T1000 (cell line): ENCODE results near the gene NOTCH3.

ENCODE experiments used
- DNase-seq: peaks from one replicate; lab custom pipeline; 2025; ENCODE audit warnings: mixed read lengths; lab: John Stamatoyannopoulos, UW

Gene NOTCH3

DNA sequence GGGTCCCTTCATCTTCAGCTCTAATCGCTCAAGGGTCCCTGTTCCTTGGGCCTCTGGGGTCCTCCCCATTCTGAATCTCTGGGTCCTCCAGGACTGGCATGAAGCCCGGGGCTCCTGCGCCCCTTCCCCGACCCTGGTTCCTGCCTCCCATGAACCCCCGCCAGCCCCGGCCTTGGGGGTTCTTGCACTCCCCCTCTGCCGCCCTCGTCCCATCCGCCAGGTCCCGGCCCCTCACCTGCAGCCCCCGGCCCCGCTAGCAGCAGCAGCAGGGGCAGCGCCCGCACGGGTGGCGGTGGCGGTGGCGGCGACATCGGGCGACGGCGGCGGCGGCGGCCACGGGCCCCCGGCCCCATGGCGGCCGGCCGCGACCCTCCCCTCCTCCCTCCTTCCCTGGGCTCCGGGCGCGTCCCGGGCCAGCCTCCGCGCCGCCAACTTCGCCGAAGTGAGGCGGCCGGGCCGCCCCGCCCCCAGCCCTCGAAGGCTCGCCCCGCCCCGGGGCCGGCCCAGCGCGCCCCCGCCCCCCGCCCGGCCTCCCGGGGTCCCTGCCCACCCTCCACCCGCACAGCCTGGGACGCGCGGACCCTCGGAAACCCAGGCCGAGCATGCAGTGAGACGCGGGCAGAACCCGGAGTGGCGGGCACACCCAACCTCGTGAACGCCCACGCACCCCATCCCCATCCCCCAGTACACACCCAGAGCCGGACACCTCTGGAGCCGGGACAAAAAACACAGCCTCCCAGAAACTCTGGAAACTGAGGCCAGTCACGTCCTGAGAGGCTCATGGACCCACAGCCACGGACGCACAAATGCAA lies at the start of gene NOTCH3:
Gene NOTCH3 (minus strand): TSS at position 443 of the 812 bp plus-strand sequence. CDS start 90 bp downstream, at position 353.
- no peak for DNase-seq

GRCh38 chr19:15250640-15250993 lies 49.8 kb upstream of the NOTCH3 start:
- DNase-seq = no peak

GRCh38 chr19:15249972-15250639 lies 49.3 kb upstream of the NOTCH3 start:
- DNase-seq = peak; percentile 49

DNA sequence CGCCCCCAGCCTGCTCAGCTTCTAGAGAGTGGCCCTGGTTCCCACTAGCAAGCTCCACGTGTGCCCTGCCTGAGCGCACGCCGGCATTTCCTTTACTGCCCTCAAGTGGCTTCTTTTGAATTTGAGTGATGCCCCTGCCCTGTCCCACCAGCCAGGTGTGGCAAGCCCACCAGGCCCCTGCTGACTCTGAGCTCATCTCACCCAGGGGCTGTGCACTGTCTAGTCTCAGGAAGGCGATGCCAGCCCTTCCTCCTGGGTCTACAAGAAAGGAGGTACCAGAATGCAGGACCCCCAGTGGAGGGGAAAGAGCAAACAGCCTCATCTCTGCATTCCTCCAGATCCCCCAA lies 48.7 kb upstream of the NOTCH3 start:
- no peak for DNase-seq

DNA sequence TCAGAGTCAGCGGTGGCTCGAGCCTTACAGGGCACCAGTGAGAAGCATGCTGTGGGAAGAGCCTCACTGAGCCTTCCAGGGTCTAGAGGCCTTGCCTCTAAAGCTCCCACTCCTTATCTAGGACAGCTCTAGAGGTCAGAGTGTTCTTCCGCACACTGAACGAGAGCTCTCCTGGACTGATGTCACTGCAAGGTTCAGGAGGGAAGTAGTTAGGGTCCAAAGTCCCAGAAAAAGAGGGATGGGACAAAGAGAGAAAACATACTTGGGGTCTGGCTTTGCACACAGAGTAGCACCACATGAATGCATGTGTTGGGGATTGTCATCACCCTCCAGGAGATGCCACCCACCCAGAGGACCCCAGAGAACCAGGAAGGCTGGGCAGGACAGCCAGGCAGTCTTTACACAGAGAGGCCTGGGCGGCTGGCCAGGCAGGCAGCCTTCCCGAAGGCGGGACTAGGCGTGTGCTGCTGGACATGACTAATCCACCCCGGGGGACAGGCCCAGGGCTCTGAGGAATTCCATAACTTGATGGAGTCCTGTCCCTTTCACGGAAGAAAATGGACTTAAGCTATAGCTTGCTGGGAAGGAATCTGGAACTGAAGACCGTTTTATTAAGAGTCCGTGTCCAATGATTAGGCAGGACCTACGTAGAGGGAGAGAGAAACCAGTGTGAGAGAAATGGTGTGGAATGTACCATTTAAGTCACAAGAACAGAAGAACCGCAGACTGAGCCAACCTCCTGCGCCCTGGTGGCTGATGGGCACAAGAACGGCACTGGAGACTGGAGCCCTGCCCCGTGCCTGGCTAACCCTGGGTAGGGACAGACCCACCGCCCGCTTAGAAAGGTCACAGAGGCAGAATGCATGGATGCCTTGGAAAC lies 48.1 kb upstream of the NOTCH3 start:
- DNase-seq = peak; percentile 64

DNA sequence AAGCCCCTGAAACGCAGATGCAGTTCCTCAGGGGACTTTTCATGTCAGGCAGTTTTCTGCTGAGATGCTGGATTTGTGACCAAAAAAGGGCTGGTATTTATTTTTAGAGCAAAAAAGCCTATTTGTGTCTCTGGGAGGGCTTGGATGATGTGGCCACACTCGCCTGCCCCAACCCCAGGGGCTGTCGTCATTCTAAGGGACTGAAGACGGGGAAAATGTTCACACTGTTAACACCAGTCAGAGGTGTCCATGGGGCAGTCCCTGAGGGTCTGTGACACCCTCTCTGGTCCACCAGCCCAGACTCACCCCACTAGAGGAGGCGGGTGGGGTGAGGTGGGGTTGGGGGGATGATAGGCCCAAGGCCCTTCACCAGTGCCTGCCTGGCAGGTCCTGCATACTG lies 47.3 kb upstream of the NOTCH3 start:
- DNase-seq = no peak

- DNase-seq = no peak
These were observed 46.6 kb upstream of the NOTCH3 start for GRCh38 chr19:15247107-15248014.

GRCh38 chr19:15246198-15246481 lies 45.3 kb upstream of the NOTCH3 start:
- DNase-seq = no peak

GRCh38 chr19:15245370-15246197 lies 44.8 kb upstream of the NOTCH3 start:
- no peak for DNase-seq

- no peak for DNase-seq
These were observed 44.0 kb upstream of the NOTCH3 start for GRCh38 chr19:15244808-15245207.

DNA sequence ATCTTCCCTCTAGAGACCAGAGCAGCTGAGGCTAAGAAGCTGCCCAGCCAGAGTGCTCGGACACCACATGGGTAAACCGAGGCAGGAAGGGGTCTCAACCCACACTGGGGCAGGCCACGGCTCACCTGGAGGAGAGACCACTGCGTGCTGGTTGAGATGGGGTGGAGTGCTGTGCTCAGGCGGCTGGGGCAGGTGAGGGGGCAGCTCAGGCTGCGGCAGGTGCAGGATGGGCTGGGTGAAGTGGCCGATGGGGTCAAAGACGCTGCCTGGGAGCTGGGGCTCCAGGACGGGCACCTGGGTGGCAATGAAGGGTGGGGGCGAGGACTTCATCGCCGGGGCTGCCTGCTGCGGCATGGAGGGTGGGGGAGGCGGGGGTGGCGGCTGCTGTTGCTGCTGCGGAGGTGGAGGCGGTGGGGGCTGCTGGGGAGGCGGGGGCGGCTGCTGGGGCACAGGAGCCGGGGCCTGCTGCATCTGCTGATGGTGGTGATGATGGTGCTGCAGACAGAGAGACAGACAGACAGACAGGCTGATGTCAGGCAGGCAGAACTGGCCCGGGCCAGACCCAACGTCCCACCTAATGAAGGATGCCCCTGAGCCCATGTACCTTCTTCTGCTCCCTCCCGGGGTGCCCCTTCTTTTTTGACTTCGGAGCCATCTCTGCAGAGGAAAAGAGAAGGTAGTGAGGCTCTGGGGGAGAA lies 43.5 kb upstream of the NOTCH3 start:
- DNase-seq = no peak

- no peak for DNase-seq
These were observed 42.6 kb upstream of the NOTCH3 start for GRCh38 chr19:15243236-15243957.

GRCh38 chr19:15241259-15241910 lies 40.6 kb upstream of the NOTCH3 start:
- no peak for DNase-seq

DNA sequence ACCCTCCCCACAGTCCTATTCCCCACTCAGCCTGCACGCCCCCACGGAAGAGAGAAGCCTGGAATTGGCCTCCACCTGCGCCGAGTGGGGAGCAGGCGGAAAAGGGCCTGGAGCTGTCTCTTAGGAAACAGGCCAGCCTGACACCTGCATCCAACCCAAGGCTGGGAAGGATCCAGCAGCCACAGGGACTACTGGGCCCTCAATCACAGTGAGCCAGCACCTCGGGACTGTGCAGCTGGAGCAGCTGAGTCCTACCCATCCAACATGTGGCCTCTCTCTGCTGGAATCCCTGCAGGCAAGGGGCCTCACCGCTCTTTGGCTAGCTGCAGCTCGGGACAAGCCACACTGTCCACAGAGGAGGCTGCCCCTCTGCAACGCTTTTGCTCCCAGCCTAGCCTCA lies 39.7 kb upstream of the NOTCH3 start:
- DNase-seq = no peak

- DNase-seq = no peak
These were observed 38.6 kb upstream of the NOTCH3 start for GRCh38 chr19:15239337-15239949.

GRCh38 chr19:15238639-15239155 lies 37.9 kb upstream of the NOTCH3 start:
- DNase-seq = no peak

- DNase-seq = no peak
These were observed 37.2 kb upstream of the NOTCH3 start for GRCh38 chr19:15237759-15238638.
